Fibroblast of mammary gland (primary cell): ENCODE data around the gene RREB1.

Experiments used
- DNase-seq: peaks from one replicate; pipeline ENCODE4 v3.0.0-alpha.2; 2010; ENCODE audit warnings: low read depth
- H3K4me3 ChIP-seq: 2 replicates; pipeline ENCODE4 v1.5.1; 2011; ENCODE audit warnings: low read depth, mild to moderate bottlenecking, low read length, moderate library complexity; ENCODE audit not compliant: control insufficient read depth
- CTCF ChIP-seq: conservative IDR thresholded peaks from 2 replicates; pipeline ENCODE4 v1.5.1; 2011; ENCODE audit warnings: low read depth, low read length, inconsistent platforms; ENCODE audit not compliant: control insufficient read depth, insufficient read depth

RREB1 gene

GRCh38 chr6:7201732-7202541 is 94.2 kb downstream of the RREB1 start:
- TF ChIP-seq CTCF = no peak
- DNase-seq = no peak
- no peak overlapping the region for H3K4me3 ChIP-seq

- no peak for DNase-seq
- no peak for TF ChIP-seq CTCF
- no peak overlapping the region for H3K4me3 ChIP-seq
These were observed 95.2 kb downstream of the RREB1 start for GRCh38 chr6:7202950-7203349.

- TF ChIP-seq CTCF = no peak
- no peak for DNase-seq
- no peak overlapping the region for H3K4me3 ChIP-seq
These were observed 96.2 kb downstream of the RREB1 start for GRCh38 chr6:7203939-7204338.

- H3K4me3 ChIP-seq = no peak overlapping the region
- no peak for DNase-seq
- no peak for TF ChIP-seq CTCF
These were observed 97.0 kb downstream of the RREB1 start for GRCh38 chr6:7204726-7205125.

- no peak for TF ChIP-seq CTCF
- no peak overlapping the region for H3K4me3 ChIP-seq
- peak; percentile 11 for DNase-seq
These were observed 100.0 kb downstream of the RREB1 start for GRCh38 chr6:7207720-7208119.

GRCh38 chr6:7213416-7213815 is 105.7 kb downstream of the RREB1 start:
- no peak overlapping the region for H3K4me3 ChIP-seq
- no peak for TF ChIP-seq CTCF
- DNase-seq = no peak

- TF ChIP-seq CTCF = no peak
- H3K4me3 ChIP-seq = no peak overlapping the region
- no peak for DNase-seq
These were observed 106.7 kb downstream of the RREB1 start for GRCh38 chr6:7214468-7214867.
